ENCODE results near the gene RPL39.
"Not testable (repeated sequence)": the region's sequence is repeated elsewhere in the genome, so short reads cannot be mapped to it uniquely, and the experiment has no call there.

GRCh38 chrX:119769388-119769787, 22.0 kb downstream of the RPL39 start:
- TF ChIP-seq, protein P1, sequence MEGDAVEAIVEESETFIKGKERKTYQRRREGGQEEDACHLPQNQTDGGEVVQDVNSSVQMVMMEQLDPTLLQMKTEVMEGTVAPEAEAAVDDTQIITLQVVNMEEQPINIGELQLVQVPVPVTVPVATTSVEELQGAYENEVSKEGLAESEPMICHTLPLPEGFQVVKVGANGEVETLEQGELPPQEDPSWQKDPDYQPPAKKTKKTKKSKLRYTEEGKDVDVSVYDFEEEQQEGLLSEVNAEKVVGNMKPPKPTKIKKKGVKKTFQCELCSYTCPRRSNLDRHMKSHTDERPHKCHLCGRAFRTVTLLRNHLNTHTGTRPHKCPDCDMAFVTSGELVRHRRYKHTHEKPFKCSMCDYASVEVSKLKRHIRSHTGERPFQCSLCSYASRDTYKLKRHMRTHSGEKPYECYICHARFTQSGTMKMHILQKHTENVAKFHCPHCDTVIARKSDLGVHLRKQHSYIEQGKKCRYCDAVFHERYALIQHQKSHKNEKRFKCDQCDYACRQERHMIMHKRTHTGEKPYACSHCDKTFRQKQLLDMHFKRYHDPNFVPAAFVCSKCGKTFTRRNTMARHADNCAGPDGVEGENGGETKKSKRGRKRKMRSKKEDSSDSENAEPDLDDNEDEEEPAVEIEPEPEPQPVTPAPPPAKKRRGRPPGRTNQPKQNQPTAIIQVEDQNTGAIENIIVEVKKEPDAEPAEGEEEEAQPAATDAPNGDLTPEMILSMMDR (IDR thresholded peaks at IDR 0.05), result not testable (repeated sequence)
- TF ChIP-seq POLR2A (IDR thresholded peaks at IDR 0.05), result not testable (repeated sequence)

All from thyroid gland (tissue), 4 donors.